Astrocyte of the cerebellum (primary cell): ENCODE measurements around the gene MFSD2A.

Experiments used
- DNase-seq: peaks from one replicate; pipeline ENCODE4 v3.0.0-alpha.2; 2011; ENCODE audit warnings: low read depth
- H3K4me3 ChIP-seq: 2 replicates; pipeline ENCODE4 v1.5.1; 2011; ENCODE audit warnings: mild to moderate bottlenecking, low read depth, low read length, moderate library complexity
- in situ Hi-C: cut with HindIII; loops from 2 replicates; pipeline ENCODE4 v1.10.0; 2017; ENCODE audit warnings: low sequenced_read_pairs
- TF ChIP-seq, protein P1 (sequence below): IDR thresholded peaks from 2 replicates; pipeline ENCODE4 v1.5.1; 2012; ENCODE audit warnings: low read length, low read depth, moderate library complexity, mild to moderate bottlenecking; ENCODE audit errors: missing control alignments

The MFSD2A gene

GRCh38 chr1:39949891-39950290, 5.1 kb upstream of the MFSD2A start:
- in situ Hi-C loops: no loop called here
- H3K4me3 ChIP-seq: no peak overlapping the region

GRCh38 chr1:39951926-39952325, 3.0 kb upstream of the MFSD2A start:
- no peak overlapping the region for H3K4me3 ChIP-seq
- DNase-seq: no peak
- TF ChIP-seq, protein P1, sequence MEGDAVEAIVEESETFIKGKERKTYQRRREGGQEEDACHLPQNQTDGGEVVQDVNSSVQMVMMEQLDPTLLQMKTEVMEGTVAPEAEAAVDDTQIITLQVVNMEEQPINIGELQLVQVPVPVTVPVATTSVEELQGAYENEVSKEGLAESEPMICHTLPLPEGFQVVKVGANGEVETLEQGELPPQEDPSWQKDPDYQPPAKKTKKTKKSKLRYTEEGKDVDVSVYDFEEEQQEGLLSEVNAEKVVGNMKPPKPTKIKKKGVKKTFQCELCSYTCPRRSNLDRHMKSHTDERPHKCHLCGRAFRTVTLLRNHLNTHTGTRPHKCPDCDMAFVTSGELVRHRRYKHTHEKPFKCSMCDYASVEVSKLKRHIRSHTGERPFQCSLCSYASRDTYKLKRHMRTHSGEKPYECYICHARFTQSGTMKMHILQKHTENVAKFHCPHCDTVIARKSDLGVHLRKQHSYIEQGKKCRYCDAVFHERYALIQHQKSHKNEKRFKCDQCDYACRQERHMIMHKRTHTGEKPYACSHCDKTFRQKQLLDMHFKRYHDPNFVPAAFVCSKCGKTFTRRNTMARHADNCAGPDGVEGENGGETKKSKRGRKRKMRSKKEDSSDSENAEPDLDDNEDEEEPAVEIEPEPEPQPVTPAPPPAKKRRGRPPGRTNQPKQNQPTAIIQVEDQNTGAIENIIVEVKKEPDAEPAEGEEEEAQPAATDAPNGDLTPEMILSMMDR: no peak
- in situ Hi-C loops: no loop called here

More at GRCh38 chr1:39949891-39950290, 5.1 kb upstream of the MFSD2A start:
- no peak for DNase-seq
- TF ChIP-seq, protein P1: no peak

- in situ Hi-C loops: no loop called here
- DNase-seq: no peak
- TF ChIP-seq, protein P1: no peak
- no peak overlapping the region for H3K4me3 ChIP-seq
These were observed 2.4 kb upstream of the MFSD2A start for GRCh38 chr1:39952359-39953110.

- in situ Hi-C loops: no loop called here
- no peak for DNase-seq
- peak overlapping the region; percentile 54 for H3K4me3 ChIP-seq
These were observed 548 bp upstream of the MFSD2A start for GRCh38 chr1:39954324-39954869.

GRCh38 chr1:39955547-39956539, 898 bp downstream of the MFSD2A start:
- no peak for DNase-seq
- in situ Hi-C loops: no loop called here
- H3K4me3 ChIP-seq: peak overlapping the region; percentile 54
- TF ChIP-seq, protein P1: no peak

More at GRCh38 chr1:39954324-39954869, 548 bp upstream of the MFSD2A start:
- TF ChIP-seq, protein P1: no peak

GRCh38 chr1:39957299-39958015, 2.5 kb downstream of the MFSD2A start:
- TF ChIP-seq, protein P1: no peak
- in situ Hi-C loops: no loop called here
- DNase-seq: no peak
- H3K4me3 ChIP-seq: no peak overlapping the region
